HPDE6-E6E7 (cell line): Measurements from ENCODE around the gene TXNDC17.
"Not testable (repeated sequence)": the region's sequence is repeated elsewhere in the genome, so short reads cannot be mapped to it uniquely, and the experiment has no call there.

Experiments
- DNase-seq: peaks from one replicate; pipeline ENCODE4 v3.0.0; 2011; ENCODE audit warnings: missing footprints; ENCODE audit errors: extremely low spot score

The TXNDC17 gene

DNA sequence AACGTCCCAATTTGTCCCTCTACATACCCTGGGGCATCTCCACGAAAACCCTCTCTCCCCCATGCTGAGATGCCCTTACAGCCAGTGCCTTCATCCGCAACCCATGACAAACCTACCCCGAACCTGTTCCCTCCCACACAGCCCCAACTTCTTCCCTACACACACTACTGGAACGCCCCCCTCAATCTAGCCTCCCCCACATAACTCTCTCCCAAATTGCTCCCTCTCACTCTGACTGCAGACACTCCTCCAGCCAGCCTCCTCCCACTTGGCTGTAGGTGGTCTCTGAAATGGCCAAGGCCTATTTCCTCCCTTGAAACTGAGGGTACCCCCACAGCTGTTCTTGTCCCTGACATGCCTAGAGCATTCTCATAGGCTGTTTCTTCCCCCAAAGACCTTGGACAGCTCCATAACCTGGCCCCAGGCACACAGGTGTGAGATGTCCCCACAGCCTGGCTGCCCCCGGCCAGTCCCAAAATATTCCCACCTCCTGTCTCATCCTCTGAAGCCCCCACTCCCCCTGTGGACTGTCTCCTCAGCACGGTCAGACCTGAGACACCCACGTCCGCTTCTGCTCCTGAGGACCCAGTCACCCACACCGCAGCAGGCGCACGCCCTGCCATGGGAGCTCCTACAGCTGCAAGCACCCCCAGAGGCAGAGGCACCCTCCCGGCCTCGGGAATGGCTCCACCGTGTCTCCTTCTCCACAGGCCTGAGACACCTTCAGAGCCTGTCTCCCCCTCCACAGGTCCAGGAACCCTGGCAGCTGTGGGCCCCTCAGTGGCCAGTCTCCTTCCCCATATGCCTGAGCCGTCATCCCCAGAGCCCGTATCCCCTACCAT, 4.0 kb upstream of the TXNDC17 start:
- no peak for DNase-seq

DNA sequence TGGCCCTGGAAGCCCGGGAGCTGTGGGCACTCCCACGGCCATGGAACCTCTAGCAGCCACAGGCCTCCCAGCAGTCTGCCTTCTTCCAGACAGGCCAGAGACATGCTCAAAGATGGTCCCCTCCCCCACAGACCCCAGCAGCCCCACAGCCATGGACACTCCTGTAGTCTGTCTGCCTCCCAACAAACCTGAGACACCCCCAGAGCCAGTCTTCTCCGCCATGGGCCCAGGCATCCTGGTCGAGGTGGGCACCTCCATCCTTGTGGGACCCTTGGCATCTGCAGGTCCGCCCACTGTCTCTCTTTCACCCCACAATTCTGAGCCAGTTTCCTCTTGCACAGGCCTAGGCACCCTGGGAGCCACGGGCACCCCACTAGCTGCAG, 3.4 kb upstream of the TXNDC17 start:
- DNase-seq, result no peak

DNA sequence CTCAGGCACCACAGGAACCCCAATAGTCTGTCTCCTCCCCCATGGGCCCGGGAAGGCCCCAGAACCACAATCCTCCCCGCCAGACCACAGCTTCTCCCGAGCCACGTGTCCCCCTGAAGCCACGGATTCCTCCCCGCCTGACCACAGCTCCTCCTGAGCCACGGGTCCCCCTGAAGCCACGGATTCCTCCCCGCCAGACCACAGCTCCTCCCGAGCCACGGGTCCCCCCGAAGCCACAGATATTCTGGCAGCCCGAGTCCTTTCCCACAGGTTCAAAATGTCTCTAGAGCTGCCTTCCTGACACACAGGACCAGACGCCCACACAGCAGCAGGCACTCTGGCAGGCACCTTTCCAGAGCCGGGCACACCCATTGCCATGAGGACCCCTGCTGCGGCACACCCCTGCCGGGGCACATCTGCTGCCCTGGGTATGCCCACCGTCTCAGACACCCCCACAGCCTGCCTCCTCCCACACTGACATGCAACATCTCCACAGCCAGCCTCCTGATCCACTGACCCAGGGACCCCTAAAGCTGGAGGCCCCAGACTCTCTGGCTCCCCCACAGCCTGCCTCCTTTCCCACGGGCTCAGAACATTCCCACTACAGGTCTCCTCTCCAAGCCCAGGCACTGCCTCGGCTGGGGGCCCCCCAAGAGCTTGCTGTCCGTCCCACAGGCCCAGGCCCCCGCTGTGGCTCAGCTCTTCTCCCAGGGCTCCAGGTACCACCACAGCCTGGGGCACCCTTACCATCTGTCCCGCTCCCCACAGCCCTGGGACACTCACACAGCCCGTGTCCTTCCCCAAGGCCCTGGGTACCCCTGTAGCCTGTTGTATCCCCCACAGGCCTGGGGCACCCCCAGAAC, 2.6 kb upstream of the TXNDC17 start:
- no peak for DNase-seq

DNA sequence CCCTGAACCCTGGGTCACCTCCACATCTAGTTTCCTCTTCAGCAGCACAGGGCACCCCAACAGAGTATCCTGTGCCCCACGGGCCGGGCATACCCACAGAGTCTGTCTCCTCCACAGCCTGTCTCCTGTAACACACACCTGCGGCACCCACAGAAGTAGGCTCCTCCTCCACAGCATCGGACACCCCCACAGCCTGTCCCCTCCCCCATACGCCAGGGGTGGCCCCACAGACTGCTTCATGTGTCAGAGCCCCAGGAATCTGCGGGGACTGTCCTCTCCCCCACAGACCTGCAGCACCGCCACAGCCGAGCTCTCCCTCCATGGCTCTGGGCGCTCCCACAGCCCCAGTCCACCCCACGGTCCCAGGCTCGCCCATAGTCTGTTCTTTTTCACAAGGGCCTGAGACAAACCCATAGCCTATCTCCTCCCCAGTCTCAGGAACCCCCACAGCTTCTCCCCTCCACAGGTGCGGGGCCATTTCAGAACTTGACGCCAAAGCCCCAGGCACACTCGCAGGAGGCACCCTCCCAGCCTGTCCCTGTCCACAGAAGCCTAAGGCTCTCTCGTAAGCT, 1.8 kb upstream of the TXNDC17 start:
- DNase-seq, result no peak

DNA sequence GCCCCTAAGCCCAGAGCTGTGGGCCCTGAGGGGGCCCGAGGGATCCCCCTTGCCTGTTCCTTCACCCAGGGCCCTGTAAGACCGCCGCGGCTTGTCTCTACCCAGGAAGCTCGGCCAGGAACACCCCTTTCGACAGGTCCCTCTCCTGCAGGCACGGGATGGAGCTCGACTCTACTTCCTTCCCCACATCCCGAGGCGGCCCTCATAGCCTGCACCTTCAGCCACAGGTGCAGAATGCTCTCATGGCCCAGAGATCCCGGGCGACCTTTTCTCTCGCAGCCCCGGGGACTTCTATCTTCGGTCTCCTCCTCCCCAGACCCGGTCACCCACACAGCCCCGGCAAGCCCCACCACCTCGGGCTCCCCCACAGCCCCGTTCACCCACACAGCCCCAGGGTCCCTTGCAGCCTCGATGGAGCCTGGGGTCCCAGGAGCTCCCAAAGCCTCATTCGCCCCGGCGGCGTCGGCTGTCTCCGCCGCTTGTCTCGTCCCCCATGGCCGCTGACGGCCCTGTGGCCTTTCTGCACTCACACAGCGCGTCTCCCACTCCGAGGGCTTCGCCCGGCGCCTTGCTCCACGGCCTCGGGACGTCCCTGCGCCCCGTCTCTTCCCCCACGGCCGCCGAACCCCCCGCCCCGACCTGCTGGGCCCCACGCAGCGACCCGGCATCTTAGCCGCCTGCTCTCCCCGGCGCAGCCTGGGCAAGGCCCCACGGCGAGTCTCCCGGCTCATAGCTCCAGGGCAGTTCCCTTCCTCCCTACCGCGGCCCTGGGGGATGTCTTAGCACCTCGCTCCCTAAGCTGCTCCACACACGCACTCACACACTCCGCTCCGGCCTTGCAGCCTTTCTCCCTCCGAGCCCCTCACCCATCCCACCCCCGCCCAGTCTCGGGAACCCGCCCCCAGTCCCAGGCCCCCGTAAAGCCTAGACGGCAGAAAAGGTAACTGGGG, 999 bp upstream of the TXNDC17 start:
- no peak for DNase-seq

DNA sequence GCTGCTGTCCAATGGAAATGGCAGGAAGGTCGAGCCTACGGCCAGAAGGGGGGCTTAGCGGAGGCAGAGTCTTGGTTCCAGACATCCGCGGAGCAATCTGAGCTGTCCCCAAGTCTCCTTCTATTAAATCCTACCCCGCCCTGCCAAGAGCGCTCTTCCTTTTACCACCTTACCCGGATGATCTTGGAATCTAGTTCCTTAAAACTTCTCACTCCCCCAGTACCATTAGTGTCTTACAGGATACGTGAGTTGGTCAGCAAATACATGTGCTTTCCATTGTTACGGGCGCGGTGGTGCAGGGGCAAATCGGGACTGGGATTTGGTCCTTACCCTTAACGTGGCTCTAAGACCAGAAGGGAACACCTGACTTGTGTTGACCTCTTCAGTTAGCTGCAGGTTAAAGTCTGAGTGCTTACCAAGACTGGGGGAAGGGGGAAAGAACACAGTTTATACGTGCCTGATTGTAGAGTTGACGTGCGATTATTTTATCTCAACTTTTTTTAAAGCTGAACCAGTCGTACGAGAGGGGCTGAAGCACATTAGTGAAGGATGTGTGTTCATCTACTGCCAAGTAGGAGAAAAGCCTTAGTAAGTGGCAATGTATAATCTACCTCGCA, 495 bp downstream of the TXNDC17 start:
- DNase-seq, result no peak

DNA sequence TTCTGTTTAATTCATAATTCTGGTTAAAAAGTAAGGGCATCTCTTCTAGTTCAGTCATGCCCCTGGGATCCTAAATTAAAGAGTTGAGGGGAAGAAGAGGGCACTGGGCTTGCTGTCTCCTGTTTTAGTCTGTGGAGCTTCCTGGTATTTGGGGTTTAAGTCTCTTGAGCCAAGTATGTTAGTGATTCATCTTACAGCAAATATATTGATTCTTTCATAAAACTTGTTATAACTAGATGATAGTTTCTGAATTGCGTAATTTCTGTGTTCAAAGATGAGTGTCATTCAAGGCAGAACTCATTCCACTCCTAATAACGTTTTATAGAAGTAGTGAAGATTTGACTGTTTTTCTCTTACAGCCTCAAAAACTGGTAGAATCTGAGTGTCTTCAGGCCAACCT, 1.7 kb downstream of the TXNDC17 start:
- DNase-seq, result no peak

DNA sequence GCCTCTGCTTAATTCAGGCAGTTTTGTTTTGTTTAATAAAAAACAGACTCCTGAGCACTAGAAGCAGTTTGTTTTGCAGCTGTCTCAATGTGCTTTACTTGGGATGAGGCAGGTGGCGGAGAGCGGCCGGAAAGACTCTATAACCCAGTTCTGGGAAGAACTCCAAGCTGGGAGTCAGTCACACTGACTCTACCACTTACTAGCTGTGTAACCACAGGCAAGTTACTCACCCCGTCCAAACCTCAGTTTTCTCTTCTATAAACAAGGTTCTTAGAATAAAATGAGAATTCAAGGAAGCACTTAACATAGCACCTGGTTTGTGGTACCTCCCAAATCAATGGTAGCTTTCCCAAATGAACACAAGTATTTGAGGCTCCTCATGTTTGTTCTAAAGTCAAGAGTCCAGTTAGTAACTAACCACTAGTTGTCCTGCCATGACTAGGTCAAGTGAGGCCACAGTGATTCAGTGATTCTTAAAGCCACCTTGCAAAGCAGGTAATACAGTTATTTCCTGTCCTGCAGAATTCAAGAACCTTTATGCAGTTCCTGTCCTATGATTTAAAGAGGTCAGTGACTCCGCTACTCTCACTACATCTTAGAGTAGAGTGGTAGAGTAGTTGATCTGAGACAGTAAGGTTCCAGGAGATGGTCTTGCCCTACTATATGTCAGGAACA, 2.7 kb downstream of the TXNDC17 start:
- no peak for DNase-seq

DNA sequence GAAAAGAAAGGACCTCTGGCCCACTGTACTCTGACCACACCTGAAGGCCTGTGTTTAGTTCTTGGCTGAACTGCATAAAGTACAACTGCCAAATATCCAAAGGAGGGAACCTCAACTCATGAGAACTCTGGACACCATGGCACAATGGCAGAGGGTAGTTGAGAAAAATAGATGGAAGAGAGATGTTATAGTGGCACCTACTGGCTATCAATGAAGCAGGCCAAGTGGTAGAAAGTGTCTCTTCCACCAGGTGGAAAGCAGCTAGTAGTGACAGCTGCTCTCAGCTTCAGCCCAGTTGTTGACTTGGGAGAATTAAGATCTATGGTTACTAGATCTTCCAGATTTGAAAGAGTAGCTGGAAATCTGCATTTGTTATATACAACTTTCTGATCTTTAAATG, 7.3 kb downstream of the TXNDC17 start:
- no peak for DNase-seq

DNA sequence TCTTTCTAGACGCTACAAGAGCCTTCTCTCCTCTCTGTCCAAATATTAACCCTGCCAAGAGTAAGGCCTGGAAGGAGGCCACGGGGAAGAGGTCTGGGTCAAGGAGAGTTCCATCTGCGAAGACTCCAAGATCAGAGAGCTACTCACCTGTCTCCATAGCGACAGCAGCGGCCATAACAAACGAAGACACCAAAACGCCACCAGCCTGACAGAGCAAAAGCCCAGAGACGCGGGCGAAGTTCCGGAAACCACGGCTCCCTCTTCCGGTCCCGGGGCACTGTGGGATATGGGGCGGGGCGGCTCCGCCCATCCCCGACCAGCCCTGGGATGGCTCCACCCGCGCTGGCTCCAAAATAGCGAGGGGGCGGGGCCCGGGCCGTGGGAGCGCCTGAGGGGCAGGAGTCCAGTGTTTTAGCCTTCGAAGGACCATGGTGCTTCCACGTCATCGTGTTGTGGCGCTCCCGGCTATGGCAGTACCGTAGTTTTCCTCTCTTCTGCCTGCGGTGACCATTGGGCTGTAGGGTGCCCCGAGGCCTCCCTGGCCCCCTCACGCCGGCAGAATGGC, 10.6 kb downstream of the TXNDC17 start, which contains the start of the genes C17orf100 and MED31:
Gene C17orf100, plus strand, starts transcription at position 409 of the 565 bp plus-strand sequence. Its CDS starts 152 bp downstream, at position 561.
Gene MED31, minus strand, starts transcription at position 252 of the 565 bp plus-strand sequence. Its CDS starts 77 bp downstream, at position 175.
- peak; percentile 79 for DNase-seq

DNA sequence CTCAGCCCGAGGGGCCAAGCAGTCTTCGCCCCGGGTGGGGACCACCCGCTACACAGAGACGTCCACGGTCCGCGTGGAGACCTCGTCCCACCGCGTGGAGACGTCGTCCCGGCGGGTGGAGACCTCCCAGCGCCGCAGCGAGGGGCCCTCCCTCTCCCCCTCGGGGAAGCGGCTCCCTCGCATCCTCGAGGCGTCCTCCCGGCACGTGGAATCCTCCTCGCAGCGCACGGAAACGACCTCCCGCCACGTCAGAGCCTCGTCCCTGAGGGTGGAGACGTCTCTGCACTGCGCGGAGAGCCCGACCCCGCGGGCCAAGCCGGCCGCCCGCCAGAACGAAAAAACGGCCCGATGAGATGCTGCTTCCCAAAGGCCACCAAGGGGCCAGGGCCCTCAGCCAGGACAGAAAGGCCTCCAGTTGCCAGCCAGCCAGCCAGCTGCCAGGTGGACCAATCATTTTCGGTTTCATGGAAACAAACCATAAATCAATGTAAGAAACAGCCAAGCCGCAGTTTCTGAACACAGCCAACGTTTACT, 11.1 kb downstream of the TXNDC17 start:
- DNase-seq, result no peak

DNA sequence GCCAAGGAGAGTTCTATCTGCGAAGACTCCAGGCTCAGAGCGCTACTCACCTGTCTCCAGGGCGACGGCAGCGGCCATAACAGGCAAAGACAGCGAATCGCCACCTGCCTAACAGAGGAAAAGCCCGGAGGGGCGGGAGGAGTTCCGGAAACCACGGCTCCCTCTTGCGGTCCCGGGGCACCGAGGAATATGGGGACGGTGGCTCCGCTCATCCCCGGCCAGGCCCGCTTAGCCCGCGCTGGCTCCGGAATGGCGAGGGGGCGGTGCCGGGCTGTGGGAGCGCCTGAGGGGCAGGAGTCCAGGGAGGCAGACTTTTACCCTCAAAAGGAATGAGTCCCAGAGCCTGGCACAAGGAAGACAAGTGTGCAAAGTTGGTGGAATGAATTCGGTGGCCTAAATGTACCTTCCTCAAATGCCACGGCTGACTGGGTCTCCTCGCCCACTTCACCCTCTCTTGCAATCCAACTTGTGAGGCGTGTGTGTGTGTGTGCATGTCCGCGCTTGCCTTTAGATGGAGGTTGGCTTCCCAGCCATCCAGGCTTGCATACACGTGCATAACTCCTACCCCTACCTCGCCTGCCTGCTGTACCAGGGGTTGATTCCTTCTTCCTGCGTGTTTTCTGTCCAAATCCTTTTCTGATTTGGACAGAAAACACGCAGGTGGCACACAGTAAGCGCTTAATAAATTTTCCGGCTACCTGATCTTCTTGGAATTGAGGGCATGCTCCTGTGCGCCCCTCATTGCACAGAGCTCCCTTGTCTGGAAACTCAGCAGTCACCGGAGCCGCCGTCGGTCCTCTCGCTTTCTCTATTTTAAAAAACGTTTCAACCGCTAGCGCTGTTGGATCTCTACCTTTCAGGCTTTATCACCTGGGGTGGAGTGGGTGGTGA, 14.2 kb downstream of the TXNDC17 start:
- peak; percentile 70 for DNase-seq

DNA sequence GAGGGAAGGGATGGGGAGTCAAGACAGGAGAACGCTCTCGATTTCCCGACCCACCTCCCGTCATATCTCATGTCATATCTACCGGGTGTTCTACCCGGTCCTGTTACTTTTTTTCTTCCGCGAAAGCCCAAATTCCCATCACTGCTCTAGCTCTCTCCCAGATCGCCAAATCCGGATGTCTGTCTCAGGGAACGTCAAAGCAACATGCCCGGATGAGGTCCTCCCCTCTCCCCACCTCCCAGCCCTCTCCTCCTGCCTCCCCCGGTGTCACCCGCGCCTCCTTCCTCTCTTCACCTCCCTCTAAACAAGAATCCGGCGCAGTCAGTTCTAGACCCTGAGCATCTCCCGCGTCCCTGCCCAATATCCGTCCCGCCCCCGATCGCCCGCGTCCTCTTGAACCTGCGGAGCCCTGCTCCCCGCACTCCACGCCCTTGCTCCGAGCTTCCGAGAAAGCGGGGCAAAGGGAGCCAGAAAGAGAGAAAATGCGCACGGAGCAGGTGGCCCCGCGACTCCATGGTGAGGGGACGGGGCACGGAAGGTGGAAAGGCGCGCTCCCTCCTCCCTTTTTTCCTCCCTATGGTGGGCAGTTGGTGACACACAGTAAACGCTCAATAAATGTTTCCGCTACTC, 15.0 kb downstream of the TXNDC17 start:
- DNase-seq, result not testable (repeated sequence)

DNA sequence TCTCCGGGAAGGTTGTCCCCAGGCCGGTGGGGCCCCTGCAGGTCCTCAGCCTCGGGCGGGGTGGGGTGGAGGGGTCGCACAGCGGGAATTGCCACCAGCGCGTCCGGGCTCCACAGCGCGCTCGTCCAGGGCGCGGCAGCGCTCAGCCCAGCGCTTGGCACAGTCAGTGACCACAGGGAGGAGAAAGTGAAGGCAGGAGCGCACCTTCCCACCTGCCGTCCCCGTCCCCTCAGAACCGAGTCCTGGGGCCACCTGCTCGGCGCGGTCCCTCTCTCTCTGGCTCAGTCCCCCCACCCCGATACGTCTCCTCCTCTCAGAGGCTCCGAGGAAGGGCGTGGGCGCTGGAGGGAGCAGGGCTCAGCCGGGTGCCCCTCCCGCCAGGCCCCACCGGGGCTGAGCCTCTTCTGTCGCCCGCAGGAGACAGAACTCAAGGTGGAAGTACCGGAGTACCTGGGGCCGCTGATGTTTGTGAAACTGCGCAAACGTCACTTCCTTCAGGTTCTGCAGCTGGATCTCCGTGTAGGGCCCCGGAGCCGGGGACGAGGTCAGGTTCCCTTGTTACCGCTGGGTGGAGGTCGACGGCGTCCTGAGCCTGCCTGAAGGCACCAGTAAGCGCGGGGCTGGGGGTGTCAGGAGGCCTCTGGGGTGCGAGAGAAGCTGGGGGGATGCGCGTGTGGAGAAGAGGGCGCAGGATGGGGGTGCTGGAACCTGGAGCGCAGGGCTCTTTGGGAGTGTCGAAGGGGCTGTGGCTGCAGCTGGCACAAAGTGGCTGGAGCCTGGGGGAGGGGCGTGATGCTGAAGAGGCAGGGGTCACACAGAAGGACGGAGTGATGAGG, 16.2 kb downstream of the TXNDC17 start:
- not testable (repeated sequence) for DNase-seq

DNA sequence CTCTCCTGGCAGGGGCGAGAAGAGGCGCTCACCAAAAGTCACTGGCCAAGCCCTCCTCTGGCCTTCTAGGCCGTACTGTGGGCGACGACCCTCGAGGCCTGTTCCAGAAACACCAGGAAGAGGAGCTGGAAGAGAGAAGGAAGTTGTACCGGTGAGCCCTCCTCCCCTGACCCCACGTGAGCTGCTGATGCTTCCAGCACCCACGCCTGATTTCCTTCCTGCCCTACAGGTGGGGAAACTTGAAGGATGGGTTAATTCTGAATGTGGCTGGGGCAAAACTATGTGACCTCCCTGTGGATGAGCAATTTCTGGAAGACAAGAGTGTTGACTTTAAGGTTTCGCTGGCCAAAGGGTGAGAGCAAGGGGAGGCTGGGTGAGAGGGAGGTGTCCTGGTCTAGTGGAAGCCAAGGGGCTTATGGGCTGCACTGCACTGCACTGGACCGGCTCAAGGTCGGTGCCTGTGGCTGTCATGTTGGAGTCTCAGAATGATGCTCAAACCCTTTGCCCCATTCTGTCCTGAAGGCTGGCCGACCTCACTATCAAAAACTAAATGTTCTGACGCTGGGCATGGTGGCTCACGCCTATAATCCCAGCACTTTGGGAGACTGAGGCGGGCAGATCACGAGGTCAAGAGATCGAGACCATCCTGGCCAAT, 16.9 kb downstream of the TXNDC17 start:
- no peak for DNase-seq

DNA sequence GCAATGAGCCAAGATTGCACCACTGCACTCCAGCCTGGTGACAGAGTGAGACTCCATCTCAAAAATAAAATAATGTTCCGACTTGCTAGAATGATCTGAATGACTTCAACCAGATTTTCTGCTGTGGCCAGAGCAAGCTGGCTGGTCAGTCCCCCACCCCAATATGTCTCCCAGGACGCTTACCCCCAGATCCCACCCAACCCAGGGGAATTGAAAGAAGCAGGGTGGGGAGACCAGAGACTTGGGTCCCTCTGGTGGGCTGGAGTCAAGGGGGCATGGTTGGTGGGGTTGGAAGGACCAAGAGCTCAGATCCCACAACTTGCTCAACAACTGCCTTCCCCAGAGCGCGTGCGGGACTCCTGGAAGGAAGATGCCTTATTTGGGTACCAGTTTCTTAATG, 17.6 kb downstream of the TXNDC17 start:
- not testable (repeated sequence) for DNase-seq

DNA sequence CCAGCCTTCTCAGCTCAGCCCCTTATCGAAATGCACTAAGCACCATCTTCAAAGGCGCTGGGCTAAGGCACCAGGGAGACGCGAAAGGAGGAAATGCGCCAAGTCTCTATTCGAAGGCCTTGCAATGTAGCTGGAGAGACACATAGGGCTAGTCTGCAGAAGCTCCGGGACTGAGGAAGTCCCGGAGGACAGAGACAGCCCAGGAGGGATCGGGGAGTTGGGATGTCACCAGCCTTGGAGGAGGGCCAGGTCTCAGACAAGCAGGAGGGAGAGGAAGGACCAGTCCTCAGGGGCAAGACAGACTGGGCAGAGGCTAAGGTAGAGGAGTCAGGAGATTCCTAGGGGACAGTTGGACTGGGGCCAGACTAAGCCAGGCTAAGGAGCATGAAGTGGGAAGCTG, 19.2 kb downstream of the TXNDC17 start:
- DNase-seq, result no peak
